GM12878 (cell line): ENCODE results near the gene PRICKLE4. TPM values are rescaled to one million over a fixed set of nuclear protein-coding genes. Genes with fewer than 3 reads are reported as not detected.

ENCODE experiments used
- ATAC-seq: fragments of 200-7000 bp; cut with Tn5 transposase; 3 replicates; pipeline ENCODE4 v1.9.1; 2020; ENCODE audit warnings: mild to moderate bottlenecking, moderate library complexity
- BruUV-seq: library from RNA; stranded (reverse); fragments of 400-500 nt; replicated peaks from 2 replicates; lab custom pipeline; 2021; lab: Mats Ljungman, UMichigan
- CTCF ChIA-PET: fragments of 300-600 bp; sonication (Branson Sonifier 250); formaldehyde crosslinking; extraction: SDS; loops from one replicate; lab custom pipeline; 2021; ENCODE audit warnings: inconsistent platforms; lab: Yijun Ruan, JAX
- POLR2A ChIA-PET: fragments of 350-600 bp; formaldehyde crosslinking; extraction: SDS; loops from one replicate; lab custom pipeline; 2021; ENCODE audit warnings: inconsistent platforms; lab: Charles Lee
- RAD21 ChIA-PET: fragments of 300-600 bp; sonication (Branson Sonifier 250); formaldehyde crosslinking; loops from one replicate; lab custom pipeline; 2023; ENCODE audit warnings: antibody characterized with exemption; ENCODE audit not compliant: unreplicated experiment; lab: Charles Lee
- SMC1A ChIA-PET: fragments of 300-600 bp; sonication (Branson Sonifier 250); formaldehyde crosslinking; loops from one replicate; lab custom pipeline; 2023; ENCODE audit not compliant: unreplicated experiment, uncharacterized antibody; lab: Charles Lee
- DNase-seq: peaks from one replicate; pipeline ENCODE4 v3.0.0-alpha.2; 2011; ENCODE audit warnings: low read depth, low spot score
- FAIRE-seq: peaks from 3 replicates; lab custom pipeline; 2011; peaks lifted over from hg19 to GRCh38; lab: Jason Lieb, UNC
- H2AFZ ChIP-seq: 2 replicates; pipeline ENCODE4 v1.6.0; 2011; ENCODE audit warnings: low read depth, low read length, control low read depth; ENCODE audit not compliant: control insufficient read depth
- H3K27ac ChIP-seq: 2 replicates; pipeline ENCODE4 v1.5.1; 2011; ENCODE audit warnings: control low read depth; ENCODE audit not compliant: control insufficient read depth, insufficient read depth
- H3K27me3 ChIP-seq, 2 experiments: replicated peaks in 1 of 2; 2 replicates each; pipeline versions ENCODE4 v1.6.0 to v1.6.1; 2011; ENCODE audit warnings: low read length in 1 of 2; ENCODE audit not compliant: control insufficient read depth in 2 of 2, insufficient read depth in 2 of 2
- H3K36me3 ChIP-seq, 2 experiments: 2 replicates each; pipeline ENCODE4 v1.5.1; 2011; ENCODE audit warnings: low read length in 1 of 2; ENCODE audit not compliant: control insufficient read depth in 2 of 2, insufficient read depth in 2 of 2
- H3K4me1 ChIP-seq: 2 replicates; pipeline ENCODE4 v1.6.1; 2011; ENCODE audit warnings: mild to moderate bottlenecking, low read length, moderate library complexity, mixed read lengths; ENCODE audit not compliant: control insufficient read depth, insufficient read depth
- H3K4me2 ChIP-seq: 2 replicates; pipeline ENCODE4 v1.6.0; 2011; ENCODE audit warnings: control low read depth; ENCODE audit not compliant: control insufficient read depth, insufficient read depth
- H3K4me3 ChIP-seq: fragments of 200-600 bp; sonication (generic); 2 replicates; pipeline ENCODE4 v1.5.1; 2016
- H3K79me2 ChIP-seq: 2 replicates; pipeline ENCODE4 v1.6.0; 2011; ENCODE audit warnings: low read length; ENCODE audit not compliant: control insufficient read depth, insufficient read depth
- H3K9ac ChIP-seq: 2 replicates; pipeline ENCODE4 v1.8.0; 2011; ENCODE audit warnings: low read length, control low read depth, mixed read lengths; ENCODE audit not compliant: control insufficient read depth, insufficient read depth
- H3K9me3 ChIP-seq: replicated peaks from 3 replicates; pipeline ENCODE4 v1.5.1; 2011; ENCODE audit warnings: mild to moderate bottlenecking, low read length; ENCODE audit not compliant: control insufficient read depth, insufficient read depth
- H4K20me1 ChIP-seq: 2 replicates; pipeline ENCODE4 v1.6.0; 2011; ENCODE audit not compliant: control insufficient read depth, insufficient read depth
- CHD1 ChIP-seq: IDR thresholded peaks from 2 replicates; pipeline ENCODE4 v1.6.1; 2012; ENCODE audit warnings: low read depth, low read length, improper control_type of control experiment
- CHD4 ChIP-seq: fragments of 200-600 bp; sonication (generic); IDR thresholded peaks from 2 replicates; pipeline ENCODE4 v1.6.1; 2016; ENCODE audit warnings: mild to moderate bottlenecking
- GATAD2B ChIP-seq: fragments of 450-650 bp; conservative IDR thresholded peaks from 2 replicates; pipeline ENCODE4 v1.6.1; 2017; ENCODE audit warnings: low read depth, mild to moderate bottlenecking, moderate library complexity
- KDM1A ChIP-seq: fragments of 200-600 bp; sonication (generic); IDR thresholded peaks from 2 replicates; pipeline ENCODE4 v1.6.1; 2016; ENCODE audit warnings: borderline replicate concordance
- MTA3 ChIP-seq: IDR thresholded peaks from 2 replicates; pipeline ENCODE4 v1.6.1; 2012; ENCODE audit warnings: low read length, inconsistent platforms, borderline replicate concordance
- MYB ChIP-seq: fragments of 150-350 bp; IDR thresholded peaks from 2 replicates; pipeline ENCODE4 v1.6.1; 2014; ENCODE audit warnings: mild to moderate bottlenecking, low read depth, low read length, borderline replicate concordance
- NRF1 ChIP-seq: conservative IDR thresholded peaks from 2 replicates; pipeline ENCODE4 v1.6.1; 2011; ENCODE audit warnings: mild to moderate bottlenecking, low read depth, low read length, improper control_type of control experiment
- RUNX3 ChIP-seq: IDR thresholded peaks from 2 replicates; pipeline ENCODE4 v1.6.1; 2012; ENCODE audit warnings: low read length, inconsistent platforms
- SUZ12 ChIP-seq: fragments of 200-600 bp; sonication (generic); IDR thresholded peaks from one replicate; pipeline ENCODE4 v1.6.1; 2018; ENCODE audit warnings: antibody characterized with exemption, mild to moderate bottlenecking; ENCODE audit not compliant: unreplicated experiment
- WGBS: methylation state at CpG from one replicate; pipeline ENCODE4 v1.1.6; 2016; ENCODE audit warnings: low lambda C conversion rate; ENCODE audit not compliant: insufficient replicate concordance, insufficient coverage; ENCODE audit errors: missing lambda C conversion rate; 5-methylcytosine and 5-hydroxymethylcytosine counted together
- in situ Hi-C: fragments of 300-500 bp; cut with MboI; formaldehyde crosslinking; loops from 9 replicates; pipeline ENCODE4 v1.14.3; 2018; ENCODE audit warnings: mixed read lengths
- intact Hi-C: fragments of 100-400 bp; cut with micrococcal nuclease; formaldehyde crosslinking; loops from one replicate; pipeline ENCODE4 v1.14.2; 2022; ENCODE audit not compliant: unreplicated experiment
- polyA plus RNA-seq, 11 experiments: library from polyadenylated mRNA; depleted of rRNA in 4 of 11; unstranded in 6 of 11; stranded (reverse) in 5 of 11; fragments of >200 nt; fragmentation: Nextera tagmentation in 4 of 11; fragmentation: Illumina TruSeq in 1 of 11; extraction: Ambion mirVana in 4 of 11; extraction: Trizol in 1 of 11; gene quantifications; 1 replicate in 1 of 11; 2 replicates in 10 of 11; pipeline versions ENCODE4 v1.2.1 to v1.2.3, GENCODE V29; 2011 to 2016; ENCODE audit warnings: inconsistent platforms in 2 of 11, missing spikeins in 2 of 11, low read depth in 1 of 11
- total RNA-seq, 4 experiments: library from RNA; depleted of rRNA in 3 of 4; stranded (reverse); fragments of >200 nt in 3 of 4; fragmentation: Illumina TruSeq in 1 of 4; extraction: Trizol in 1 of 4; gene quantifications; 2 replicates each; pipeline versions ENCODE4 v1.2.1 to v1.2.3, GENCODE V29; 2013 to 2021
- TF ChIP-seq, protein P1 (sequence below): fragments of 450-650 bp; formaldehyde crosslinking; IDR thresholded peaks from 2 replicates; pipeline ENCODE4 v1.4.0; 2020; ENCODE audit warnings: mild to moderate bottlenecking, moderate library complexity
- TF ChIP-seq, protein P2 (sequence below): fragments of 450-650 bp; IDR thresholded peaks from 2 replicates; pipeline ENCODE4 v1.6.1; 2017; ENCODE audit warnings: borderline replicate concordance
- TF ChIP-seq, protein P3 (sequence below): fragments of 150-350 bp; IDR thresholded peaks from 2 replicates; pipeline ENCODE4 v1.6.1; 2016; ENCODE audit warnings: low read depth, low read length

PRICKLE4 gene
- total and polyA plus RNA-seq, 10 of the 15 experiments (the other 5 are each of a cell fraction or from before 2014, with no cell fraction given) = 0.33 to 0.85 (median 0.35) TPM; not detected in 7

DNA sequence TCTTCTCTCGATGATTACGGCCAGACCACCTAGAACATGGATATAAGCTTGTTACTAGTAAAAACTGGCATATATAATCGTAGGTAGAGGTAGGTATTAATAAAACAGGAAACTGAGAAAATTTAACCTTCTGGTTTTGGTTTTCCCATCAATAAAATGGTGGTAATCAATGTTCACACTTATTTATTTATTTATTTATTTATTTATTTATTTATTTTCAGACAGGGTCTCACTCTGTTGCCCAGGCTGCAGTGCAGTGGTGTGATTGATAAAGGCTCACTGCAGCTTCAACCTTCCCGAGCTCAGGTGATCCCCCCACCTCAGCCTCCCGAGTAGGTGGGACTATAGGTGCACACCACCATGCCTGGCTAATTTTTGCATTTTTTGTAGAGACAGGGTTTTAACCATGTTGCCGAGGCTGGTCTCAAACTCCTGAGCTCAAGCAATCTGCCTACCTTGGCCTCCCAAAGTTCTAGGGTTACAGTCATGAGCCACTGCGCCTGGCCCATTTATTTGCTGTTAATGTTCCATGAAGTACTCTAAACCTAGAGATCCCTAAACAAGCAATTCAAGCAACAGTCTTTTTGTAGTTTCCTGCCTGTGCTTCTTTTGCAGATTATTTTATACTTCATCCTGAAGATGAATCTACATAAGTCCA lies 18.4 kb downstream of the PRICKLE4 start (continued):
- TF ChIP-seq, protein P1, sequence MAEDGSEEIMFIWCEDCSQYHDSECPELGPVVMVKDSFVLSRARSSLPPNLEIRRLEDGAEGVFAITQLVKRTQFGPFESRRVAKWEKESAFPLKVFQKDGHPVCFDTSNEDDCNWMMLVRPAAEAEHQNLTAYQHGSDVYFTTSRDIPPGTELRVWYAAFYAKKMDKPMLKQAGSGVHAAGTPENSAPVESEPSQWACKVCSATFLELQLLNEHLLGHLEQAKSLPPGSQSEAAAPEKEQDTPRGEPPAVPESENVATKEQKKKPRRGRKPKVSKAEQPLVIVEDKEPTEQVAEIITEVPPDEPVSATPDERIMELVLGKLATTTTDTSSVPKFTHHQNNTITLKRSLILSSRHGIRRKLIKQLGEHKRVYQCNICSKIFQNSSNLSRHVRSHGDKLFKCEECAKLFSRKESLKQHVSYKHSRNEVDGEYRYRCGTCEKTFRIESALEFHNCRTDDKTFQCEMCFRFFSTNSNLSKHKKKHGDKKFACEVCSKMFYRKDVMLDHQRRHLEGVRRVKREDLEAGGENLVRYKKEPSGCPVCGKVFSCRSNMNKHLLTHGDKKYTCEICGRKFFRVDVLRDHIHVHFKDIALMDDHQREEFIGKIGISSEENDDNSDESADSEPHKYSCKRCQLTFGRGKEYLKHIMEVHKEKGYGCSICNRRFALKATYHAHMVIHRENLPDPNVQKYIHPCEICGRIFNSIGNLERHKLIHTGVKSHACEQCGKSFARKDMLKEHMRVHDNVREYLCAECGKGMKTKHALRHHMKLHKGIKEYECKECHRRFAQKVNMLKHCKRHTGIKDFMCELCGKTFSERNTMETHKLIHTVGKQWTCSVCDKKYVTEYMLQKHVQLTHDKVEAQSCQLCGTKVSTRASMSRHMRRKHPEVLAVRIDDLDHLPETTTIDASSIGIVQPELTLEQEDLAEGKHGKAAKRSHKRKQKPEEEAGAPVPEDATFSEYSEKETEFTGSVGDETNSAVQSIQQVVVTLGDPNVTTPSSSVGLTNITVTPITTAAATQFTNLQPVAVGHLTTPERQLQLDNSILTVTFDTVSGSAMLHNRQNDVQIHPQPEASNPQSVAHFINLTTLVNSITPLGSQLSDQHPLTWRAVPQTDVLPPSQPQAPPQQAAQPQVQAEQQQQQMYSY (CRISPR knock-in tag) = no peak
- no peak for TF ChIP-seq RUNX3
- TF ChIP-seq MTA3 = no peak

DNA sequence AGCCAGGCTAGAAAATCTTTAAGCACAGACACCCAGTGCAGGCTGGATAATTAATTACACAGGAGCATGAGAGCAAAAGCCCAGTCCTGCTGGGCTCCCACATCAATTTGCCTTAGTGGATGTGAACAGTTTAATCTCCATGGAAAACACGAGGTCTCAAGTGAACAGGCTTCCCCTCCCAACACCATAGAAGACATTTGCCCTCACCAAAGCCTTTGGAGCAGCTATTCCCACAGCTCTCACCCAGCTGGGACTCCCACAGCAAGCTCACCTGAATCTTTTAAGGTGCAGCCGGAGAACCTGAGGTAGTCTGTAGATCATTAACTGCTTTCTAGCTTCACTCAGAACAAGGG lies 19.0 kb downstream of the PRICKLE4 start:
- H3K4me3 ChIP-seq = no peak overlapping the region
- SMC1A ChIA-PET = interaction anchor here (2.6 kb wide), 1 partner anchor 245 kb away, joined by 14 read pairs; no protein-coding TSS in a partner anchor
- CTCF ChIA-PET = interaction anchor here (1.2 to 5.4 kb wide), 2 partner anchors 15 to 245 kb away, joined by 3 to 38 read pairs; no protein-coding TSS in a partner anchor
- BruUV-seq = no TSS peak
- H3K36me3 ChIP-seq = no peaks in the 10 kb centered on the region; a peak in 4 of 4 replicates
- H3K27ac ChIP-seq = no peak overlapping the region
- H3K4me1 ChIP-seq = no peaks in the 10 kb centered on the region
- no peaks in the 10 kb centered on the region for H4K20me1 ChIP-seq
- 65% methylated on average over 2 of the region's 2 CpGs for WGBS
- FAIRE-seq = no peak
- H2AFZ ChIP-seq = no peak overlapping the region
- in situ Hi-C loops (no loop called here), intact Hi-C loops (no loop called here)
- RAD21 ChIA-PET = interaction anchor here (0.6 to 3.2 kb wide), 2 partner anchors 12 to 246 kb away, joined by 3 to 14 read pairs; no protein-coding TSS in a partner anchor
- H3K79me2 ChIP-seq = no peaks in the 10 kb centered on the region
- ATAC-seq = no peak
- POLR2A ChIA-PET = no interaction called here
- DNase-seq = no peak
- no peaks in the 10 kb centered on the region for H3K27me3 ChIP-seq
- no peak overlapping the region for H3K4me2 ChIP-seq
- no peak overlapping the region for H3K9ac ChIP-seq
- no peaks in the 10 kb centered on the region for H3K9me3 ChIP-seq
- no peak for TF ChIP-seq NRF1
- TF ChIP-seq KDM1A = no peak
- TF ChIP-seq CHD4 = no peak
- TF ChIP-seq, protein P2, sequence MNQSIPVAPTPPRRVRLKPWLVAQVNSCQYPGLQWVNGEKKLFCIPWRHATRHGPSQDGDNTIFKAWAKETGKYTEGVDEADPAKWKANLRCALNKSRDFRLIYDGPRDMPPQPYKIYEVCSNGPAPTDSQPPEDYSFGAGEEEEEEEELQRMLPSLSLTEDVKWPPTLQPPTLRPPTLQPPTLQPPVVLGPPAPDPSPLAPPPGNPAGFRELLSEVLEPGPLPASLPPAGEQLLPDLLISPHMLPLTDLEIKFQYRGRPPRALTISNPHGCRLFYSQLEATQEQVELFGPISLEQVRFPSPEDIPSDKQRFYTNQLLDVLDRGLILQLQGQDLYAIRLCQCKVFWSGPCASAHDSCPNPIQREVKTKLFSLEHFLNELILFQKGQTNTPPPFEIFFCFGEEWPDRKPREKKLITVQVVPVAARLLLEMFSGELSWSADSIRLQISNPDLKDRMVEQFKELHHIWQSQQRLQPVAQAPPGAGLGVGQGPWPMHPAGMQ = no peak
- no peak for TF ChIP-seq CHD1
- TF ChIP-seq SUZ12 = no peak
- TF ChIP-seq MYB = no peak
- TF ChIP-seq, protein P3, sequence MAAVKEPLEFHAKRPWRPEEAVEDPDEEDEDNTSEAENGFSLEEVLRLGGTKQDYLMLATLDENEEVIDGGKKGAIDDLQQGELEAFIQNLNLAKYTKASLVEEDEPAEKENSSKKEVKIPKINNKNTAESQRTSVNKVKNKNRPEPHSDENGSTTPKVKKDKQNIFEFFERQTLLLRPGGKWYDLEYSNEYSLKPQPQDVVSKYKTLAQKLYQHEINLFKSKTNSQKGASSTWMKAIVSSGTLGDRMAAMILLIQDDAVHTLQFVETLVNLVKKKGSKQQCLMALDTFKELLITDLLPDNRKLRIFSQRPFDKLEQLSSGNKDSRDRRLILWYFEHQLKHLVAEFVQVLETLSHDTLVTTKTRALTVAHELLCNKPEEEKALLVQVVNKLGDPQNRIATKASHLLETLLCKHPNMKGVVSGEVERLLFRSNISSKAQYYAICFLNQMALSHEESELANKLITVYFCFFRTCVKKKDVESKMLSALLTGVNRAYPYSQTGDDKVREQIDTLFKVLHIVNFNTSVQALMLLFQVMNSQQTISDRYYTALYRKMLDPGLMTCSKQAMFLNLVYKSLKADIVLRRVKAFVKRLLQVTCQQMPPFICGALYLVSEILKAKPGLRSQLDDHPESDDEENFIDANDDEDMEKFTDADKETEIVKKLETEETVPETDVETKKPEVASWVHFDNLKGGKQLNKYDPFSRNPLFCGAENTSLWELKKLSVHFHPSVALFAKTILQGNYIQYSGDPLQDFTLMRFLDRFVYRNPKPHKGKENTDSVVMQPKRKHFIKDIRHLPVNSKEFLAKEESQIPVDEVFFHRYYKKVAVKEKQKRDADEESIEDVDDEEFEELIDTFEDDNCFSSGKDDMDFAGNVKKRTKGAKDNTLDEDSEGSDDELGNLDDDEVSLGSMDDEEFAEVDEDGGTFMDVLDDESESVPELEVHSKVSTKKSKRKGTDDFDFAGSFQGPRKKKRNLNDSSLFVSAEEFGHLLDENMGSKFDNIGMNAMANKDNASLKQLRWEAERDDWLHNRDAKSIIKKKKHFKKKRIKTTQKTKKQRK = no peak
- TF ChIP-seq GATAD2B = no peak
